CD1c-positive myeloid dendritic cell (primary cell): Measurements from ENCODE around the gene RAP1GAP.

Source experiments
- DNase-seq: peaks from one replicate; pipeline ENCODE4 v3.0.0-alpha.2; 2016; ENCODE audit errors: extremely low spot score

Gene RAP1GAP

GRCh38 chr1:21669258-21670058 is at the start of gene RAP1GAP:
TSS of gene RAP1GAP (minus strand) at chr1:21669357. CDS start at chr1:21620032, 49,325 bp downstream.
- DNase-seq: peak; percentile 66

GRCh38 chr1:21716169-21716568 is 47.0 kb upstream of the RAP1GAP start:
- DNase-seq: no peak

- no peak for DNase-seq
Observed at GRCh38 chr1:21707891-21708290, 38.7 kb upstream of the RAP1GAP start.

GRCh38 chr1:21707086-21707840 is 38.1 kb upstream of the RAP1GAP start:
- DNase-seq: no peak

GRCh38 chr1:21706151-21706835 is 37.1 kb upstream of the RAP1GAP start:
- peak; percentile 46 for DNase-seq

- no peak for DNase-seq
Observed at GRCh38 chr1:21705303-21705980, 36.3 kb upstream of the RAP1GAP start.

- DNase-seq: no peak
Observed at GRCh38 chr1:21704145-21704544, 35.0 kb upstream of the RAP1GAP start.

GRCh38 chr1:21703318-21703963 is 34.3 kb upstream of the RAP1GAP start:
- peak; percentile 9 for DNase-seq

GRCh38 chr1:21702780-21703179 is 33.6 kb upstream of the RAP1GAP start:
- no peak for DNase-seq

GRCh38 chr1:21701401-21701800 is 32.2 kb upstream of the RAP1GAP start:
- DNase-seq: no peak

GRCh38 chr1:21700094-21700493 is 30.9 kb upstream of the RAP1GAP start:
- no peak for DNase-seq

GRCh38 chr1:21696931-21697330 is 27.8 kb upstream of the RAP1GAP start:
- DNase-seq: no peak

GRCh38 chr1:21693732-21694131 is 24.6 kb upstream of the RAP1GAP start:
- DNase-seq: no peak

- DNase-seq: no peak
Observed at GRCh38 chr1:21691739-21692138, 22.6 kb upstream of the RAP1GAP start.

- no peak for DNase-seq
Observed at GRCh38 chr1:21689661-21690372, 20.7 kb upstream of the RAP1GAP start.

GRCh38 chr1:21687081-21687529 is 17.9 kb upstream of the RAP1GAP start:
- DNase-seq: no peak

GRCh38 chr1:21685946-21686678 is 17.0 kb upstream of the RAP1GAP start:
- no peak for DNase-seq

- DNase-seq: no peak
Observed at GRCh38 chr1:21681426-21681825, 12.3 kb upstream of the RAP1GAP start.

- no peak for DNase-seq
Observed at GRCh38 chr1:21680918-21681317, 11.8 kb upstream of the RAP1GAP start.

GRCh38 chr1:21680381-21680780 is 11.2 kb upstream of the RAP1GAP start:
- DNase-seq: no peak
